ENCODE results near the gene VEPH1. TPM values are rescaled to one million over a fixed set of nuclear protein-coding genes. Genes with fewer than 3 reads are reported as not detected.

VEPH1 gene
- total and polyA plus RNA-seq, 9 of the 15 experiments (the other 6 are each of a cell fraction or from before 2014, with no cell fraction given) = 4.5 to 15.6 (median 5.8) TPM

- H3K4me2 ChIP-seq (ENCODE audit: insufficient read depth, low read length) = no peak overlapping the region
- no peaks in the 10 kb centered on the region for H3K79me2 ChIP-seq (ENCODE audit: control insufficient read depth, insufficient read depth, low read length)
- H3K27me3 ChIP-seq (ENCODE audit: control insufficient read depth in 2 of 2, insufficient read depth in 2 of 2, low read length in 2 of 2) = peaks cover 0 to 5% of the 10 kb centered on the region in 2 experiments; a peak in 1 of 5 replicates
- intact Hi-C loops (cut with micrococcal nuclease) (no loop called here), in situ Hi-C loops (cut with MboI) (no loop called here)
- no peak overlapping the region for H2AFZ ChIP-seq (ENCODE audit: low read depth, low read length)
- no peak overlapping the region for H3K27ac ChIP-seq (ENCODE audit: extremely low read depth, low read depth, low read length)
- no peak overlapping the region for H3K4me3 ChIP-seq
- ATAC-seq = no peak
- TF ChIP-seq MCM3 (IDR thresholded peaks at IDR 0.05) (no peak), CREB3L1 (IDR thresholded peaks at IDR 0.05; ENCODE audit: borderline replicate concordance, low read depth) (no peak), CCNT2 (IDR thresholded peaks at IDR 0.05; ENCODE audit: borderline replicate concordance, extremely low read depth, insufficient read length, low read depth, low read length) (no peak), ZFPM2 (CRISPR knock-in tag; IDR thresholded peaks at IDR 0.05) (no peak), RBM14 (IDR thresholded peaks at IDR 0.05; ENCODE audit: borderline replicate concordance, insufficient read depth, low read depth, low read length) (no peak), ZKSCAN3 (CRISPR knock-in tag; IDR thresholded peaks at IDR 0.05) (no peak), HDAC1 (IDR thresholded peaks at IDR 0.05) (no peak), ZNF589 (CRISPR knock-in tag; IDR thresholded peaks at IDR 0.05; ENCODE audit: low read depth) (no peak), FOXJ3 (CRISPR knock-in tag; IDR thresholded peaks at IDR 0.05) (no peak), SMARCA5 (IDR thresholded peaks at IDR 0.05) (no peak), NEUROD1 (IDR thresholded peaks at IDR 0.05; ENCODE audit: borderline replicate concordance, low read depth, low read length, partially characterized antibody) (no peak), TAF9B (IDR thresholded peaks at IDR 0.05; ENCODE audit: partially characterized antibody) (no peak), BACH1 (tag; IDR thresholded peaks at IDR 0.05) (no peak), EP300 (IDR thresholded peaks at IDR 0.05; ENCODE audit: low read length) (no peak)
- TF ChIP-seq, protein P1, sequence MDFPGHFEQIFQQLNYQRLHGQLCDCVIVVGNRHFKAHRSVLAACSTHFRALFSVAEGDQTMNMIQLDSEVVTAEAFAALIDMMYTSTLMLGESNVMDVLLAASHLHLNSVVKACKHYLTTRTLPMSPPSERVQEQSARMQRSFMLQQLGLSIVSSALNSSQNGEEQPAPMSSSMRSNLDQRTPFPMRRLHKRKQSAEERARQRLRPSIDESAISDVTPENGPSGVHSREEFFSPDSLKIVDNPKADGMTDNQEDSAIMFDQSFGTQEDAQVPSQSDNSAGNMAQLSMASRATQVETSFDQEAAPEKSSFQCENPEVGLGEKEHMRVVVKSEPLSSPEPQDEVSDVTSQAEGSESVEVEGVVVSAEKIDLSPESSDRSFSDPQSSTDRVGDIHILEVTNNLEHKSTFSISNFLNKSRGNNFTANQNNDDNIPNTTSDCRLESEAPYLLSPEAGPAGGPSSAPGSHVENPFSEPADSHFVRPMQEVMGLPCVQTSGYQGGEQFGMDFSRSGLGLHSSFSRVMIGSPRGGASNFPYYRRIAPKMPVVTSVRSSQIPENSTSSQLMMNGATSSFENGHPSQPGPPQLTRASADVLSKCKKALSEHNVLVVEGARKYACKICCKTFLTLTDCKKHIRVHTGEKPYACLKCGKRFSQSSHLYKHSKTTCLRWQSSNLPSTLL (IDR thresholded peaks at IDR 0.05) = no peak
- no peaks in the 10 kb centered on the region for H4K20me1 ChIP-seq (replicated peaks; ENCODE audit: control insufficient read depth, insufficient read depth, low read length)
- no TSS peak for BruUV-seq (replicated peaks)
- H3K9ac ChIP-seq (ENCODE audit: insufficient read depth in 1 of 2, low read depth in 2 of 2, low read length in 2 of 2) = no peak overlapping the region
- H3K9me3 ChIP-seq (replicated peaks; ENCODE audit: control insufficient read depth, insufficient read depth, low read depth, low read length) = no peaks in the 10 kb centered on the region
- no peak for DNase-seq (ENCODE audit: extremely low read depth in 1 of 4, low spot score in 3 of 4)
- POLR2A ChIA-PET = interaction anchor here (0.8 kb wide), 1 partner anchor 20 kb away, joined by 4 read pairs; no protein-coding TSS in a partner anchor
- H3K9me1 ChIP-seq (ENCODE audit: control insufficient read depth, insufficient read depth, low read length) = no peaks in the 10 kb centered on the region
- H3K4me1 ChIP-seq (replicated peaks in 1 of 2; ENCODE audit: control insufficient read depth in 2 of 2, insufficient read depth in 2 of 2, low read length in 2 of 2) = no peaks in the 10 kb centered on the region
- no peaks in the 10 kb centered on the region for H3K36me3 ChIP-seq (ENCODE audit: control insufficient read depth, insufficient read depth, low read length)
- 0% methylated on average over 1 of the region's 1 CpG for WGBS (ENCODE audit: insufficient coverage, low coverage, missing lambda C conversion rate)
- no peak for FAIRE-seq
- CTCF ChIA-PET (ENCODE audit: low intra/inter-chr PET ratio) = no interaction called here
These were observed 108.8 kb downstream of the VEPH1 start for GRCh38 chr3:157394411-157394810.
